DND-41 (cell line): ENCODE measurements around the gene CXorf38.

ENCODE experiments used
- EZH2 ChIP-seq: IDR thresholded peaks from 3 replicates; pipeline ENCODE4 v1.6.1; 2012; ENCODE audit warnings: borderline replicate concordance, low read depth, mild to moderate bottlenecking, moderate library complexity, low read length, inconsistent platforms; ENCODE audit not compliant: severe bottlenecking
- TF ChIP-seq, protein P1 (sequence below): IDR thresholded peaks from 2 replicates; pipeline ENCODE4 v1.5.1; 2012; ENCODE audit warnings: borderline replicate concordance, low read length, moderate library complexity, mild to moderate bottlenecking; ENCODE audit not compliant: poor library complexity, severe bottlenecking; ENCODE audit errors: extremely low read depth

DNA sequence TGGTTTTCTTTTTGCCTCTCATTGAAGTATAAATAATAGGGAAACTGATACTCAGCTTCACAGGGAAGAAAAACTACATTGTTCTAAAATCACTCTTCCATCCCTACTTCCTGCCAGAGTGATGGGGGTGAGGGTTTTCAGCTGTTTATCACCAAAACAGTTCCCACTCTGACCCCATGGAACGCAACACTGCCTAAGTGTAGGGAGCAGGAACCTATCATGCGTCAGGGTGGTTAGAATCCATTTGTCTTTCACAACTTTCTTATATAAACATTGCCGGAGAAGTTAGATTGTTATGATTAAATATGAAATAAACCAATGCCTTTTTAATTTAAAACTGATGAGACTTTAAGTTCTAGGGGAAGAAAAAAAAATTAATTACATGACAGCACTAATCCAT is 40.0 kb downstream of the CXorf38 start:
- TF ChIP-seq, protein P1, sequence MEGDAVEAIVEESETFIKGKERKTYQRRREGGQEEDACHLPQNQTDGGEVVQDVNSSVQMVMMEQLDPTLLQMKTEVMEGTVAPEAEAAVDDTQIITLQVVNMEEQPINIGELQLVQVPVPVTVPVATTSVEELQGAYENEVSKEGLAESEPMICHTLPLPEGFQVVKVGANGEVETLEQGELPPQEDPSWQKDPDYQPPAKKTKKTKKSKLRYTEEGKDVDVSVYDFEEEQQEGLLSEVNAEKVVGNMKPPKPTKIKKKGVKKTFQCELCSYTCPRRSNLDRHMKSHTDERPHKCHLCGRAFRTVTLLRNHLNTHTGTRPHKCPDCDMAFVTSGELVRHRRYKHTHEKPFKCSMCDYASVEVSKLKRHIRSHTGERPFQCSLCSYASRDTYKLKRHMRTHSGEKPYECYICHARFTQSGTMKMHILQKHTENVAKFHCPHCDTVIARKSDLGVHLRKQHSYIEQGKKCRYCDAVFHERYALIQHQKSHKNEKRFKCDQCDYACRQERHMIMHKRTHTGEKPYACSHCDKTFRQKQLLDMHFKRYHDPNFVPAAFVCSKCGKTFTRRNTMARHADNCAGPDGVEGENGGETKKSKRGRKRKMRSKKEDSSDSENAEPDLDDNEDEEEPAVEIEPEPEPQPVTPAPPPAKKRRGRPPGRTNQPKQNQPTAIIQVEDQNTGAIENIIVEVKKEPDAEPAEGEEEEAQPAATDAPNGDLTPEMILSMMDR: no peak
- no peak for TF ChIP-seq EZH2
